Vagina (tissue), 2 donors: ENCODE results near the gene KCTD10. TPM values are rescaled to one million over a fixed set of nuclear protein-coding genes. Genes with fewer than 3 reads are reported as not detected.

ENCODE experiments used
- DNase-seq, 2 donors: peaks; one replicate each; pipeline ENCODE4 v3.0.0-alpha.2; 2017; ENCODE audit errors: extremely low spot score in 2 of 2
- H3K27ac ChIP-seq: fragments of 200-600 bp; sonication (generic); one replicate; pipeline ENCODE4 v1.5.1; 2019
- H3K27me3 ChIP-seq: fragments of 200-600 bp; sonication (generic); one replicate; pipeline ENCODE4 v1.5.1; 2019
- H3K36me3 ChIP-seq, 2 donors: fragments of 200-600 bp; sonication (generic); one replicate each; pipeline ENCODE4 v1.5.1; 2017 to 2019
- H3K4me1 ChIP-seq: fragments of 200-600 bp; sonication (generic); one replicate; pipeline ENCODE4 v1.5.1; 2019
- H3K4me3 ChIP-seq, 2 donors: fragments of 200-600 bp; sonication (generic); 1 replicate in 1 of 2; 2 replicates in 1 of 2; pipeline ENCODE4 v1.5.1; 2016 to 2019
- H3K9me3 ChIP-seq: fragments of 200-600 bp; sonication (generic); one replicate; pipeline ENCODE4 v1.5.1; 2019
- CTCF ChIP-seq, 3 experiments: fragments of 450-650 bp in 2 of 3; fragments of 200-600 bp in 1 of 3; sonication (generic) in 1 of 3; IDR thresholded peaks; one replicate each; pipeline ENCODE4 v1.5.1; 2017 to 2019; ENCODE audit warnings: antibody characterized with exemption in 3 of 3, mild to moderate bottlenecking in 2 of 3, moderate library complexity in 2 of 3
- POLR2A ChIP-seq, 2 donors: fragments of 450-650 bp; IDR thresholded peaks; one replicate each; pipeline ENCODE4 v1.6.1; 2017; ENCODE audit warnings: antibody characterized with exemption in 2 of 2, mild to moderate bottlenecking in 2 of 2, moderate library complexity in 2 of 2
- POLR2AphosphoS5 ChIP-seq, 2 donors: sonication (generic); formaldehyde crosslinking; IDR thresholded peaks; one replicate each; pipeline ENCODE4 v1.9.0; 2017; ENCODE audit warnings: antibody characterized with exemption in 2 of 2, mild to moderate bottlenecking in 2 of 2, low read depth in 1 of 2; ENCODE audit not compliant: insufficient read depth in 1 of 2
- intact Hi-C: fragments of 100-400 bp; cut with DNase I; formaldehyde crosslinking; loops from one replicate; pipeline ENCODE4 v1.15.1; 2023
- total RNA-seq: library from RNA; depleted of rRNA; stranded (reverse); fragments of >200 nt; gene quantifications from one replicate; pipeline ENCODE4 v1.2.3, GENCODE V29; 2016

The KCTD10 gene
- total RNA-seq, 1 donor from 2014 or later: 86.2 TPM

GRCh38 chr12:109482894-109483293, 5.8 kb upstream of the KCTD10 start:
- Histone ChIP-seq H3K27ac (no peak overlapping the region), H3K9me3 (no peaks in the 10 kb centered on the region), H3K27me3 (no peaks in the 10 kb centered on the region), H3K4me3 (no peak overlapping the region), H3K36me3 (peaks cover 0 to 51% of the 10 kb centered on the region in 2 donors), H3K4me1 (peaks cover 21% of the 10 kb centered on the region)
- intact Hi-C loops: no loop called here
- TF ChIP-seq POLR2AphosphoS5 (IDR thresholded peaks at IDR 0.05; ENCODE audit: insufficient read depth in 1 of 2, low read depth in 1 of 2): no peak
- TF ChIP-seq POLR2A (IDR thresholded peaks at IDR 0.05): no peak
- TF ChIP-seq CTCF (IDR thresholded peaks at IDR 0.05): no peak
- no peak for DNase-seq

- peaks cover 22% of the 10 kb centered on the region for H3K4me1 ChIP-seq
Observed at GRCh38 chr12:109482491-109482890, 5.4 kb upstream of the KCTD10 start.

GRCh38 chr12:109481863-109482262, 4.8 kb upstream of the KCTD10 start:
- TF ChIP-seq POLR2AphosphoS5 (IDR thresholded peaks at IDR 0.05; ENCODE audit: insufficient read depth in 1 of 2, low read depth in 1 of 2): no peak
- TF ChIP-seq POLR2A (IDR thresholded peaks at IDR 0.05): no peak
- no peaks in the 10 kb centered on the region for H3K27me3 ChIP-seq
- no peaks in the 10 kb centered on the region for H3K9me3 ChIP-seq
- H3K4me1 ChIP-seq: peaks cover 22% of the 10 kb centered on the region
- intact Hi-C loops: no loop called here
- no peak overlapping the region for H3K27ac ChIP-seq
- H3K4me3 ChIP-seq: no peak overlapping the region
- no peak for DNase-seq
- peaks cover 0 to 40% of the 10 kb centered on the region in 2 donors for H3K36me3 ChIP-seq

More at GRCh38 chr12:109482491-109482890, 5.4 kb upstream of the KCTD10 start:
- Histone ChIP-seq H3K27ac (no peak overlapping the region), H3K36me3 (peaks cover 0 to 47% of the 10 kb centered on the region in 2 donors), H3K4me3 (no peak overlapping the region), H3K9me3 (no peaks in the 10 kb centered on the region), H3K27me3 (no peaks in the 10 kb centered on the region)
- no peak for DNase-seq
- TF ChIP-seq CTCF (IDR thresholded peaks at IDR 0.05): no peak
- no peak for TF ChIP-seq POLR2A (IDR thresholded peaks at IDR 0.05)
- no peak for TF ChIP-seq POLR2AphosphoS5 (IDR thresholded peaks at IDR 0.05; ENCODE audit: insufficient read depth in 1 of 2, low read depth in 1 of 2)
- intact Hi-C loops: no loop called here

GRCh38 chr12:109480356-109480755, 3.3 kb upstream of the KCTD10 start:
- H3K27me3 ChIP-seq: no peaks in the 10 kb centered on the region
- H3K4me3 ChIP-seq: no peak overlapping the region
- no peaks in the 10 kb centered on the region for H3K9me3 ChIP-seq
- TF ChIP-seq POLR2A (IDR thresholded peaks at IDR 0.05) (no peak), POLR2AphosphoS5 (IDR thresholded peaks at IDR 0.05; ENCODE audit: insufficient read depth in 1 of 2, low read depth in 1 of 2) (no peak), CTCF (IDR thresholded peaks at IDR 0.05) (no peak)
- DNase-seq: no peak
- peaks cover 0 to 25% of the 10 kb centered on the region in 2 donors for H3K36me3 ChIP-seq
- peaks cover 35% of the 10 kb centered on the region for H3K4me1 ChIP-seq
- H3K27ac ChIP-seq: no peak overlapping the region
- intact Hi-C loops: no loop called here

GRCh38 chr12:109479761-109480160, 2.7 kb upstream of the KCTD10 start:
- intact Hi-C loops: no loop called here

More at GRCh38 chr12:109479761-109480160, 2.7 kb upstream of the KCTD10 start:
- H3K9me3 ChIP-seq: no peaks in the 10 kb centered on the region
- peaks cover 41% of the 10 kb centered on the region for H3K4me1 ChIP-seq
- peaks cover 0 to 19% of the 10 kb centered on the region in 2 donors for H3K36me3 ChIP-seq
- H3K27ac ChIP-seq: no peak overlapping the region
- no peak for DNase-seq
- TF ChIP-seq POLR2AphosphoS5 (IDR thresholded peaks at IDR 0.05; ENCODE audit: insufficient read depth in 1 of 2, low read depth in 1 of 2) (no peak), POLR2A (IDR thresholded peaks at IDR 0.05) (no peak), CTCF (IDR thresholded peaks at IDR 0.05) (no peak)
- no peaks in the 10 kb centered on the region for H3K27me3 ChIP-seq
- H3K4me3 ChIP-seq: no peak overlapping the region
